Activated CD8-positive, alpha-beta T cell treated with anti-CD3 and anti-CD28 coated beads for 36 hours (primary cell): ENCODE measurements around the gene EFNA4. TPM values are rescaled to one million over a fixed set of nuclear protein-coding genes. Genes with fewer than 3 reads are reported as not detected.

ENCODE experiments used
- ATAC-seq: fragments of 200-7000 bp; cut with Tn5 transposase; one replicate; pipeline ENCODE4 v1.10.0; 2021; ENCODE audit warnings: mild to moderate bottlenecking, moderate library complexity
- CTCF ChIA-PET: fragments of 350-600 bp; sonication (Branson Sonifier 250); formaldehyde crosslinking; loops from one replicate; lab custom pipeline; 2021; ENCODE audit warnings: antibody characterized with exemption; lab: Charles Lee
- POLR2A ChIA-PET: fragments of 350-600 bp; sonication (Branson Sonifier 250); formaldehyde crosslinking; loops from one replicate; lab custom pipeline; 2021; ENCODE audit warnings: antibody characterized with exemption; lab: Charles Lee
- DNase-seq: peaks from one replicate; pipeline ENCODE4 v3.0.0-alpha.2; 2020
- H3K27ac Mint-ChIP-seq: one replicate; pipeline ENCODE4 v1.8.0; 2021; ENCODE audit warnings: mild to moderate bottlenecking, mixed read lengths
- H3K27me3 Mint-ChIP-seq: one replicate; pipeline ENCODE4 v1.8.0; 2021; ENCODE audit warnings: mixed read lengths
- H3K36me3 Mint-ChIP-seq: one replicate; pipeline ENCODE4 v1.8.0; 2021; ENCODE audit warnings: low read depth, mixed read lengths
- H3K4me1 Mint-ChIP-seq: one replicate; pipeline ENCODE4 v1.8.0; 2021; ENCODE audit warnings: low read depth, mixed read lengths
- H3K4me3 Mint-ChIP-seq: one replicate; pipeline ENCODE4 v1.8.0; 2021; ENCODE audit warnings: mild to moderate bottlenecking, moderate library complexity, mixed read lengths
- H3K9me3 Mint-ChIP-seq: one replicate; pipeline ENCODE4 v1.8.0; 2021; ENCODE audit warnings: mixed read lengths
- intact Hi-C: fragments of 100-400 bp; cut with micrococcal nuclease; formaldehyde crosslinking; loops from one replicate; pipeline ENCODE4 v1.10.0; 2022
- total RNA-seq, 2 experiments: library from RNA; stranded (reverse); gene quantifications; one replicate each; pipeline ENCODE4 v1.2.3, GENCODE V29; 2021
- TF ChIP-seq, protein P1 (sequence below): fragments of 200-600 bp; IDR thresholded peaks from one replicate; pipeline ENCODE4 v1.8.0; 2022; ENCODE audit warnings: antibody characterized with exemption, mild to moderate bottlenecking

Gene EFNA4
- total RNA-seq, 2 experiments from 2014 or later: 7.1 to 7.8 TPM

GRCh38 chr1:155017041-155017945, 46.2 kb upstream of the EFNA4 start:
- Mint-ChIP-seq H3K4me3 (peak overlapping the region; percentile 51), H3K27ac (peak overlapping the region; percentile 60), H3K27me3 (peaks cover 4% of the 10 kb centered on the region), H3K4me1 (peaks cover 51% of the 10 kb centered on the region), H3K36me3 (peaks cover 8% of the 10 kb centered on the region), H3K9me3 (no peaks in the 10 kb centered on the region)
- TF ChIP-seq, protein P1, sequence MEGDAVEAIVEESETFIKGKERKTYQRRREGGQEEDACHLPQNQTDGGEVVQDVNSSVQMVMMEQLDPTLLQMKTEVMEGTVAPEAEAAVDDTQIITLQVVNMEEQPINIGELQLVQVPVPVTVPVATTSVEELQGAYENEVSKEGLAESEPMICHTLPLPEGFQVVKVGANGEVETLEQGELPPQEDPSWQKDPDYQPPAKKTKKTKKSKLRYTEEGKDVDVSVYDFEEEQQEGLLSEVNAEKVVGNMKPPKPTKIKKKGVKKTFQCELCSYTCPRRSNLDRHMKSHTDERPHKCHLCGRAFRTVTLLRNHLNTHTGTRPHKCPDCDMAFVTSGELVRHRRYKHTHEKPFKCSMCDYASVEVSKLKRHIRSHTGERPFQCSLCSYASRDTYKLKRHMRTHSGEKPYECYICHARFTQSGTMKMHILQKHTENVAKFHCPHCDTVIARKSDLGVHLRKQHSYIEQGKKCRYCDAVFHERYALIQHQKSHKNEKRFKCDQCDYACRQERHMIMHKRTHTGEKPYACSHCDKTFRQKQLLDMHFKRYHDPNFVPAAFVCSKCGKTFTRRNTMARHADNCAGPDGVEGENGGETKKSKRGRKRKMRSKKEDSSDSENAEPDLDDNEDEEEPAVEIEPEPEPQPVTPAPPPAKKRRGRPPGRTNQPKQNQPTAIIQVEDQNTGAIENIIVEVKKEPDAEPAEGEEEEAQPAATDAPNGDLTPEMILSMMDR: peak; percentile 97
- ChIA-PET POLR2A (interaction anchor here (1.0 to 4.3 kb wide), 12 partner anchors 10 to 62 kb away, joined by 3 to 29 read pairs (median 5); partner anchors contain the start of genes ADAM15, CKS1B, FLAD1 and PYGO2), CTCF (interaction anchor here (0.5 to 7.6 kb wide), 45 partner anchors 9 to 134 kb away, joined by 3 to 77 read pairs (median 6); partner anchors contain the start of genes ADAM15, FLAD1, LENEP and PBXIP1)
- ATAC-seq (peak; percentile 93), DNase-seq (peak; percentile 94)
- intact Hi-C loops: loop anchor here (5.0 kb wide), 1 partner anchor 45 kb away; the partner anchor contains the start of genes CKS1B and SHC1

DNA sequence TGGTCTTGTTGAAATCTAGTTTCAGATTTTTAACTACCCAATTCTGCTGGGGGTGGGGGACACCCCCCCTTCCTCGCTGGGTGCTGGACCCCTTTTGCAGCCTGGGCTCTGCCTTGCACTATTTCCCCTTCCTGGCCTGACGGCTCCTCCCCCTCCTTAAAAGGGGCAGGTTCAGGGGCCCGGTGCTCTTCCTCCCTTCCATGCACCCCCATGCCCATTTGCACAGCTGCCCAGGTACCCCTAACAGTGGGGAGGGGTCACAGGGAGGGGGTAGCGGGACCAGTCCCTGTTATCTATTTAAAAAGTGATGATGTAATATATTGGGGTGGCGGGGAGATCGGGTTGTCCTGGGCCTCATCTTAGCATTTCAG, 45.6 kb upstream of the EFNA4 start:
- DNase-seq (peak; percentile 33), ATAC-seq (peak; percentile 17)
- Mint-ChIP-seq H3K4me1 (peaks cover 45% of the 10 kb centered on the region), H3K9me3 (no peaks in the 10 kb centered on the region), H3K4me3 (peak overlapping the region; percentile 51), H3K27me3 (peaks cover 4% of the 10 kb centered on the region), H3K36me3 (peaks cover 8% of the 10 kb centered on the region), H3K27ac (peak overlapping the region; percentile 60)
- intact Hi-C loops: loop anchor here (5.0 kb wide), 1 partner anchor 46 kb away; the partner anchor contains the start of genes CKS1B and SHC1
- ChIA-PET POLR2A (interaction anchor here (1.1 to 4.3 kb wide), 9 partner anchors 11 to 62 kb away, joined by 3 to 29 read pairs (median 6); partner anchors contain the start of genes ADAM15, FLAD1, PYGO2 and ZBTB7B), CTCF (interaction anchor here (0.5 to 7.6 kb wide), 40 partner anchors 8 to 133 kb away, joined by 3 to 77 read pairs (median 6); partner anchors contain the start of genes ADAM15, FLAD1, LENEP and PBXIP1)
- TF ChIP-seq, protein P1: no peak

GRCh38 chr1:155018617-155019348, 44.8 kb upstream of the EFNA4 start:
- Mint-ChIP-seq H3K27me3 (peaks cover 4% of the 10 kb centered on the region), H3K27ac (no peak overlapping the region), H3K9me3 (no peaks in the 10 kb centered on the region), H3K4me1 (peaks cover 37% of the 10 kb centered on the region), H3K36me3 (peaks cover 8% of the 10 kb centered on the region), H3K4me3 (no peak overlapping the region)
- ChIA-PET POLR2A (interaction anchor here (0.7 to 4.3 kb wide), 5 partner anchors 11 to 36 kb away, joined by 3 to 29 read pairs (median 13); partner anchors contain the start of genes ADAM15 and FLAD1), CTCF (interaction anchor here (0.9 to 7.6 kb wide), 14 partner anchors 8 to 175 kb away, joined by 3 to 77 read pairs (median 10); partner anchors contain the start of genes FLAD1, KRTCAP2, LENEP and PBXIP1)
- ATAC-seq (no peak), DNase-seq (no peak)
- intact Hi-C loops: loop anchor here (5.0 kb wide), 1 partner anchor 46 kb away; the partner anchor contains the start of genes CKS1B and SHC1
- TF ChIP-seq, protein P1: no peak

- DNase-seq: no peak
- no peak overlapping the region for H3K4me3 Mint-ChIP-seq
These were observed 43.9 kb upstream of the EFNA4 start for GRCh38 chr1:155019377-155020245.

More at GRCh38 chr1:155019377-155020245, 43.9 kb upstream of the EFNA4 start:
- Mint-ChIP-seq H3K27me3 (peaks cover 4% of the 10 kb centered on the region), H3K4me1 (peaks cover 29% of the 10 kb centered on the region), H3K27ac (no peak overlapping the region), H3K36me3 (peaks cover 8% of the 10 kb centered on the region), H3K9me3 (no peaks in the 10 kb centered on the region)
- no peak for ATAC-seq
- CTCF ChIA-PET: interaction anchor here (0.6 to 7.6 kb wide), 12 partner anchors 9 to 174 kb away, joined by 3 to 77 read pairs (median 4); partner anchors contain the start of genes FLAD1, KRTCAP2, LENEP and PYGO2
- intact Hi-C loops: loop anchor here (5.0 kb wide), 1 partner anchor 47 kb away; the partner anchor contains the start of genes CKS1B and SHC1
- TF ChIP-seq, protein P1: no peak
- POLR2A ChIA-PET: interaction anchor here (0.7 to 1.0 kb wide), 2 partner anchors 25 to 154 kb away, joined by 3 read pairs; partner anchors contain the start of gene KRTCAP2
